GM12891 (cell line): Measurements from ENCODE around the gene ARMH3.
"Not testable (repeated sequence)": the region's sequence is repeated elsewhere in the genome, so short reads cannot be mapped to it uniquely, and the experiment has no call there.

ENCODE experiments used
- DNase-seq: peaks from one replicate; pipeline ENCODE4 v3.0.0; 2011; ENCODE audit warnings: low spot score; ENCODE audit not compliant: insufficient read length
- FAIRE-seq: peaks from 2 replicates; lab custom pipeline; 2011; peaks lifted over from hg19 to GRCh38; lab: Jason Lieb, UNC
- PAX5 ChIP-seq: IDR thresholded peaks from 2 replicates; pipeline ENCODE4 v1.6.1; 2011; ENCODE audit warnings: low read length, moderate library complexity, mild to moderate bottlenecking; ENCODE audit not compliant: insufficient read depth, severe bottlenecking
- POLR2A ChIP-seq: IDR thresholded peaks from 2 replicates; pipeline ENCODE4 v1.6.1; 2011; ENCODE audit warnings: low read depth, low read length, control low read depth
- POLR2AphosphoS5 ChIP-seq: IDR thresholded peaks from 2 replicates; pipeline ENCODE4 v1.6.1; 2011; ENCODE audit warnings: low read depth, low read length, control low read depth
- POU2F2 ChIP-seq: IDR thresholded peaks from 2 replicates; pipeline ENCODE4 v1.6.1; 2011; ENCODE audit warnings: low read depth, mild to moderate bottlenecking, control low read depth, low read length, moderate library complexity
- SPI1 ChIP-seq: IDR thresholded peaks from 2 replicates; pipeline ENCODE4 v1.6.1; 2011; ENCODE audit warnings: low read depth, low read length, control low read depth
- TAF1 ChIP-seq: IDR thresholded peaks from 2 replicates; pipeline ENCODE4 v1.6.1; 2011; ENCODE audit warnings: low read depth, low read length, control low read depth

ARMH3 gene

GRCh38 chr10:101993651-101994200, 62.2 kb downstream of the ARMH3 start:
- no peak for FAIRE-seq
- TF ChIP-seq POLR2A, result no peak
- TF ChIP-seq SPI1, result no peak
- TF ChIP-seq TAF1, result no peak
- TF ChIP-seq POU2F2, result no peak
- no peak for TF ChIP-seq PAX5
- no peak for TF ChIP-seq POLR2AphosphoS5
- no peak for DNase-seq

GRCh38 chr10:101993221-101993620, 62.8 kb downstream of the ARMH3 start:
- TF ChIP-seq POLR2AphosphoS5 (no peak), PAX5 (no peak), POU2F2 (no peak), POLR2A (no peak), TAF1 (no peak), SPI1 (no peak)
- FAIRE-seq, result no peak
- DNase-seq, result no peak

GRCh38 chr10:101987136-101987535, 68.8 kb downstream of the ARMH3 start:
- no peak for TF ChIP-seq POLR2A
- no peak for TF ChIP-seq SPI1
- no peak for TF ChIP-seq POLR2AphosphoS5
- no peak for TF ChIP-seq PAX5
- TF ChIP-seq POU2F2, result no peak
- TF ChIP-seq TAF1, result no peak
- FAIRE-seq, result no peak
- no peak for DNase-seq

- TF ChIP-seq SPI1 (peak; percentile 55), POLR2A (no peak)
- DNase-seq (no peak), FAIRE-seq (peak; percentile 84)
Measured at GRCh38 chr10:101986624-101986971, 69.4 kb downstream of the ARMH3 start.

GRCh38 chr10:101980677-101981076, 75.3 kb downstream of the ARMH3 start:
- not testable (repeated sequence) for DNase-seq, FAIRE-seq

- FAIRE-seq (peak; percentile 77), DNase-seq (no peak)
Measured at GRCh38 chr10:101974091-101974971, 81.6 kb downstream of the ARMH3 start.

GRCh38 chr10:101972761-101973160, 83.2 kb downstream of the ARMH3 start:
- no peak for FAIRE-seq
- no peak for TF ChIP-seq POU2F2
- TF ChIP-seq PAX5, result no peak
- TF ChIP-seq POLR2AphosphoS5, result no peak
- no peak for TF ChIP-seq POLR2A
- no peak for TF ChIP-seq SPI1
- TF ChIP-seq TAF1, result no peak
- DNase-seq, result no peak

More at GRCh38 chr10:101974091-101974971, 81.6 kb downstream of the ARMH3 start:
- 0 out of 2 replicates have a peak, but pooled peaks have one; percentile 20 for TF ChIP-seq SPI1
- TF ChIP-seq POLR2AphosphoS5, result no peak

- DNase-seq, result no peak
- peak; percentile 80 for FAIRE-seq
- no peak for TF ChIP-seq PAX5
- no peak for TF ChIP-seq POLR2AphosphoS5
- TF ChIP-seq POU2F2, result no peak
- no peak for TF ChIP-seq POLR2A
- TF ChIP-seq TAF1, result no peak
- no peak for TF ChIP-seq SPI1
Measured at GRCh38 chr10:101969412-101969922, 86.5 kb downstream of the ARMH3 start.

- FAIRE-seq, result no peak
- no peak for DNase-seq
- TF ChIP-seq PAX5 (no peak), POLR2AphosphoS5 (no peak), POU2F2 (no peak), TAF1 (no peak), POLR2A (no peak), SPI1 (peak; percentile 70)
Measured at GRCh38 chr10:101968940-101969321, 87.0 kb downstream of the ARMH3 start.
